ENCODE measurements around the gene NSMCE3. TPM values are rescaled to one million over a fixed set of nuclear protein-coding genes. Genes with fewer than 3 reads are reported as not detected.

NSMCE3 gene
- total and polyA plus RNA-seq, 2 experiments from 2014 or later: 9.7 to 10.0 TPM

DNA sequence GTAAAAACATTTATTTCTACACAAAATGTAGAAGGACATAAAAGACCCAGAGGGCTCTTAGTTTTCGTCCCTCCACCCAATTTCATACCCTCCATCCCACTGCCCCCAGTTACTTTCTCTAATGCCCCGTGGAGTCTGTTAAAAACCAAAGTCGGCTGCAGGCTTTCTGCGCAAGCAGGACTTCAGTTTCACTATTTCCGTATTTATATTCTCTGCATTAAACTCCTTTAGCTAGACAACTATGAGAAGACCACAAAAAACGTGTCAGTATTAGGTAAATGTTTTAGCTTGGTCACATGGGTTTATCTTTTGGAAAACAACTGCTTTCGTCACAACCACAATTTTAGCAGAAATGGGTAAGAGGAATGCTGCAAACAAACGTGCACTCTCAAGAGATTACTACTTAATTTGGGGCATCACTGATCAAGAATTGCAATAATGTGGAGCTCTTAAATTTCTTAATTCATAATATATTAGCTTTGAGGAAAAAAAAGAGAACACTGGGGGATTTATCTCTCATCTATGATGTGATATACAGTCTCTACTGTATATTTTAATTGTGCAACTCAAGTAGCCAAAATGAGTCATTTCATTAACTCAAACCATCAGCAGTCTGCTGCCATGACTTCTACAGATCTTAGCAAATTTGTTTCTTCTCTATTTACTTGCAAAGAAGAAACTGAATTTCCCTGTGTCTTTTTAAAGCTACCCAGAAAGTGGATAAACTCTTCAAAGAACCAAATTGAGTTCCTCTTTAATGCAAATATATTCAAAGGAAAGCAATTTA, 740 bp upstream of the NSMCE3 start:
- H3K27me3 ChIP-seq (ENCODE audit: insufficient read depth): no peaks in the 10 kb centered on the region
- no peaks in the 10 kb centered on the region for H3K9me2 ChIP-seq (ENCODE audit: insufficient read depth)
- Mint-ChIP-seq H3K9me3 (no peaks in the 10 kb centered on the region), H3K36me3 (ENCODE audit: low read depth) (no peaks in the 10 kb centered on the region), H3K4me3 (peak overlapping the region; percentile 99), H3K4me1 (peaks cover 28% of the 10 kb centered on the region), H3K27ac (peak overlapping the region; percentile 97), H3K27me3 (ENCODE audit: insufficient read depth, low read depth, poor library complexity) (peaks cover 9% of the 10 kb centered on the region)
- peak overlapping the region; percentile 74 for H3K27ac ChIP-seq (ENCODE audit: low read depth)
- H3K79me2 ChIP-seq (replicated peaks; ENCODE audit: insufficient read depth): peaks cover 31% of the 10 kb centered on the region
- no peaks in the 10 kb centered on the region for H3F3A ChIP-seq (replicated peaks; ENCODE audit: low read depth)
- H2AFZ ChIP-seq: peak overlapping the region; percentile 97
- no peaks in the 10 kb centered on the region for H3K36me3 ChIP-seq (ENCODE audit: insufficient read depth)
- peak overlapping the region; percentile 91 for H3K4me2 ChIP-seq
- H3K4me3 ChIP-seq: peak overlapping the region; percentile 89
- TF ChIP-seq CREB1 (CRISPR knock-in tag; IDR thresholded peaks at IDR 0.05; ENCODE audit: low read depth): no peak
- no peak for TF ChIP-seq STAT1 (IDR thresholded peaks at IDR 0.05; ENCODE audit: unreplicated experiment)
- TF ChIP-seq JUNB (IDR thresholded peaks at IDR 0.05; ENCODE audit: unreplicated experiment): no peak
- TF ChIP-seq, protein P1, sequence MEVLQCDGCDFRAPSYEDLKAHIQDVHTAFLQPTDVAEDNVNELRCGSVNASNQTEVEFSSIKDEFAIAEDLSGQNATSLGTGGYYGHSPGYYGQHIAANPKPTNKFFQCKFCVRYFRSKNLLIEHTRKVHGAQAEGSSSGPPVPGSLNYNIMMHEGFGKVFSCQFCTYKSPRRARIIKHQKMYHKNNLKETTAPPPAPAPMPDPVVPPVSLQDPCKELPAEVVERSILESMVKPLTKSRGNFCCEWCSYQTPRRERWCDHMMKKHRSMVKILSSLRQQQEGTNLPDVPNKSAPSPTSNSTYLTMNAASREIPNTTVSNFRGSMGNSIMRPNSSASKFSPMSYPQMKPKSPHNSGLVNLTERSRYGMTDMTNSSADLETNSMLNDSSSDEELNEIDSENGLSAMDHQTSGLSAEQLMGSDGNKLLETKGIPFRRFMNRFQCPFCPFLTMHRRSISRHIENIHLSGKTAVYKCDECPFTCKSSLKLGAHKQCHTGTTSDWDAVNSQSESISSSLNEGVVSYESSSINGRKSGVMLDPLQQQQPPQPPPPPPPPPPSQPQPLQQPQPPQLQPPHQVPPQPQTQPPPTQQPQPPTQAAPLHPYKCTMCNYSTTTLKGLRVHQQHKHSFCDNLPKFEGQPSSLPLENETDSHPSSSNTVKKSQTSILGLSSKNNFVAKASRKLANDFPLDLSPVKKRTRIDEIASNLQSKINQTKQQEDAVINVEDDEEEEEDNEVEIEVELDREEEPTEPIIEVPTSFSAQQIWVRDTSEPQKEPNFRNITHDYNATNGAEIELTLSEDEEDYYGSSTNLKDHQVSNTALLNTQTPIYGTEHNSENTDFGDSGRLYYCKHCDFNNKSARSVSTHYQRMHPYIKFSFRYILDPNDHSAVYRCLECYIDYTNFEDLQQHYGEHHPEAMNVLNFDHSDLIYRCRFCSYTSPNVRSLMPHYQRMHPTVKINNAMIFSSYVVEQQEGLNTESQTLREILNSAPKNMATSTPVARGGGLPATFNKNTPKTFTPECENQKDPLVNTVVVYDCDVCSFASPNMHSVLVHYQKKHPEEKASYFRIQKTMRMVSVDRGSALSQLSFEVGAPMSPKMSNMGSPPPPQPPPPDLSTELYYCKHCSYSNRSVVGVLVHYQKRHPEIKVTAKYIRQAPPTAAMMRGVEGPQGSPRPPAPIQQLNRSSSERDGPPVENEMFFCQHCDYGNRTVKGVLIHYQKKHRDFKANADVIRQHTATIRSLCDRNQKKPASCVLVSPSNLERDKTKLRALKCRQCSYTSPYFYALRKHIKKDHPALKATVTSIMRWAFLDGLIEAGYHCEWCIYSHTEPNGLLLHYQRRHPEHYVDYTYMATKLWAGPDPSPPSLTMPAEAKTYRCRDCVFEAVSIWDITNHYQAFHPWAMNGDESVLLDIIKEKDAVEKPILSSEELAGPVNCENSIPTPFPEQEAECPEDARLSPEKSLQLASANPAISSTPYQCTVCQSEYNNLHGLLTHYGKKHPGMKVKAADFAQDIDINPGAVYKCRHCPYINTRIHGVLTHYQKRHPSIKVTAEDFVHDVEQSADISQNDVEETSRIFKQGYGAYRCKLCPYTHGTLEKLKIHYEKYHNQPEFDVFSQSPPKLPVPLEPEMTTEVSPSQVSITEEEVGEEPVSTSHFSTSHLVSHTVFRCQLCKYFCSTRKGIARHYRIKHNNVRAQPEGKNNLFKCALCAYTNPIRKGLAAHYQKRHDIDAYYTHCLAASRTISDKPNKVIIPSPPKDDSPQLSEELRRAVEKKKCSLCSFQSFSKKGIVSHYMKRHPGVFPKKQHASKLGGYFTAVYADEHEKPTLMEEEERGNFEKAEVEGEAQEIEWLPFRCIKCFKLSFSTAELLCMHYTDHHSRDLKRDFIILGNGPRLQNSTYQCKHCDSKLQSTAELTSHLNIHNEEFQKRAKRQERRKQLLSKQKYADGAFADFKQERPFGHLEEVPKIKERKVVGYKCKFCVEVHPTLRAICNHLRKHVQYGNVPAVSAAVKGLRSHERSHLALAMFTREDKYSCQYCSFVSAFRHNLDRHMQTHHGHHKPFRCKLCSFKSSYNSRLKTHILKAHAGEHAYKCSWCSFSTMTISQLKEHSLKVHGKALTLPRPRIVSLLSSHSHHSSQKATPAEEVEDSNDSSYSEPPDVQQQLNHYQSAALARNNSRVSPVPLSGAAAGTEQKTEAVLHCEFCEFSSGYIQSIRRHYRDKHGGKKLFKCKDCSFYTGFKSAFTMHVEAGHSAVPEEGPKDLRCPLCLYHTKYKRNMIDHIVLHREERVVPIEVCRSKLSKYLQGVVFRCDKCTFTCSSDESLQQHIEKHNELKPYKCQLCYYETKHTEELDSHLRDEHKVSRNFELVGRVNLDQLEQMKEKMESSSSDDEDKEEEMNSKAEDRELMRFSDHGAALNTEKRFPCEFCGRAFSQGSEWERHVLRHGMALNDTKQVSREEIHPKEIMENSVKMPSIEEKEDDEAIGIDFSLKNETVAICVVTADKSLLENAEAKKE (CRISPR knock-in tag; IDR thresholded peaks at IDR 0.05): no peak
- TF ChIP-seq, protein P2, sequence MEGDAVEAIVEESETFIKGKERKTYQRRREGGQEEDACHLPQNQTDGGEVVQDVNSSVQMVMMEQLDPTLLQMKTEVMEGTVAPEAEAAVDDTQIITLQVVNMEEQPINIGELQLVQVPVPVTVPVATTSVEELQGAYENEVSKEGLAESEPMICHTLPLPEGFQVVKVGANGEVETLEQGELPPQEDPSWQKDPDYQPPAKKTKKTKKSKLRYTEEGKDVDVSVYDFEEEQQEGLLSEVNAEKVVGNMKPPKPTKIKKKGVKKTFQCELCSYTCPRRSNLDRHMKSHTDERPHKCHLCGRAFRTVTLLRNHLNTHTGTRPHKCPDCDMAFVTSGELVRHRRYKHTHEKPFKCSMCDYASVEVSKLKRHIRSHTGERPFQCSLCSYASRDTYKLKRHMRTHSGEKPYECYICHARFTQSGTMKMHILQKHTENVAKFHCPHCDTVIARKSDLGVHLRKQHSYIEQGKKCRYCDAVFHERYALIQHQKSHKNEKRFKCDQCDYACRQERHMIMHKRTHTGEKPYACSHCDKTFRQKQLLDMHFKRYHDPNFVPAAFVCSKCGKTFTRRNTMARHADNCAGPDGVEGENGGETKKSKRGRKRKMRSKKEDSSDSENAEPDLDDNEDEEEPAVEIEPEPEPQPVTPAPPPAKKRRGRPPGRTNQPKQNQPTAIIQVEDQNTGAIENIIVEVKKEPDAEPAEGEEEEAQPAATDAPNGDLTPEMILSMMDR (conservative IDR thresholded peaks at IDR 0.05; ENCODE audit: low read depth in 2 of 2): no peak
- no peak for TF ChIP-seq POLR2AphosphoS5 (IDR thresholded peaks at IDR 0.05; ENCODE audit: low read depth)
- TF ChIP-seq, protein P3, sequence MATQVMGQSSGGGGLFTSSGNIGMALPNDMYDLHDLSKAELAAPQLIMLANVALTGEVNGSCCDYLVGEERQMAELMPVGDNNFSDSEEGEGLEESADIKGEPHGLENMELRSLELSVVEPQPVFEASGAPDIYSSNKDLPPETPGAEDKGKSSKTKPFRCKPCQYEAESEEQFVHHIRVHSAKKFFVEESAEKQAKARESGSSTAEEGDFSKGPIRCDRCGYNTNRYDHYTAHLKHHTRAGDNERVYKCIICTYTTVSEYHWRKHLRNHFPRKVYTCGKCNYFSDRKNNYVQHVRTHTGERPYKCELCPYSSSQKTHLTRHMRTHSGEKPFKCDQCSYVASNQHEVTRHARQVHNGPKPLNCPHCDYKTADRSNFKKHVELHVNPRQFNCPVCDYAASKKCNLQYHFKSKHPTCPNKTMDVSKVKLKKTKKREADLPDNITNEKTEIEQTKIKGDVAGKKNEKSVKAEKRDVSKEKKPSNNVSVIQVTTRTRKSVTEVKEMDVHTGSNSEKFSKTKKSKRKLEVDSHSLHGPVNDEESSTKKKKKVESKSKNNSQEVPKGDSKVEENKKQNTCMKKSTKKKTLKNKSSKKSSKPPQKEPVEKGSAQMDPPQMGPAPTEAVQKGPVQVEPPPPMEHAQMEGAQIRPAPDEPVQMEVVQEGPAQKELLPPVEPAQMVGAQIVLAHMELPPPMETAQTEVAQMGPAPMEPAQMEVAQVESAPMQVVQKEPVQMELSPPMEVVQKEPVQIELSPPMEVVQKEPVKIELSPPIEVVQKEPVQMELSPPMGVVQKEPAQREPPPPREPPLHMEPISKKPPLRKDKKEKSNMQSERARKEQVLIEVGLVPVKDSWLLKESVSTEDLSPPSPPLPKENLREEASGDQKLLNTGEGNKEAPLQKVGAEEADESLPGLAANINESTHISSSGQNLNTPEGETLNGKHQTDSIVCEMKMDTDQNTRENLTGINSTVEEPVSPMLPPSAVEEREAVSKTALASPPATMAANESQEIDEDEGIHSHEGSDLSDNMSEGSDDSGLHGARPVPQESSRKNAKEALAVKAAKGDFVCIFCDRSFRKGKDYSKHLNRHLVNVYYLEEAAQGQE (IDR thresholded peaks at IDR 0.05; ENCODE audit: unreplicated experiment): no peak
- TF ChIP-seq NANOG (IDR thresholded peaks at IDR 0.05; ENCODE audit: borderline replicate concordance): no peak
- TF ChIP-seq ZNF114 (CRISPR knock-in tag; IDR thresholded peaks at IDR 0.05): no peak
- TF ChIP-seq EZH2phosphoT487 (IDR thresholded peaks at IDR 0.05; ENCODE audit: unreplicated experiment): no peak
- TF ChIP-seq, protein P4, sequence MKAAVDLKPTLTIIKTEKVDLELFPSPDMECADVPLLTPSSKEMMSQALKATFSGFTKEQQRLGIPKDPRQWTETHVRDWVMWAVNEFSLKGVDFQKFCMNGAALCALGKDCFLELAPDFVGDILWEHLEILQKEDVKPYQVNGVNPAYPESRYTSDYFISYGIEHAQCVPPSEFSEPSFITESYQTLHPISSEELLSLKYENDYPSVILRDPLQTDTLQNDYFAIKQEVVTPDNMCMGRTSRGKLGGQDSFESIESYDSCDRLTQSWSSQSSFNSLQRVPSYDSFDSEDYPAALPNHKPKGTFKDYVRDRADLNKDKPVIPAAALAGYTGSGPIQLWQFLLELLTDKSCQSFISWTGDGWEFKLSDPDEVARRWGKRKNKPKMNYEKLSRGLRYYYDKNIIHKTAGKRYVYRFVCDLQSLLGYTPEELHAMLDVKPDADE (IDR thresholded peaks at IDR 0.05): no peak
- no peak for TF ChIP-seq ZNF331 (CRISPR knock-in tag; IDR thresholded peaks at IDR 0.05; ENCODE audit: low read depth)
- no peak for TF ChIP-seq EZH2 (IDR thresholded peaks at IDR 0.05; ENCODE audit: low read depth, unreplicated experiment)
- ATAC-seq (no peak), DNase-seq (ENCODE audit: low spot score) (no peak)
- peaks cover 30% of the 10 kb centered on the region for H3K4me1 ChIP-seq (ENCODE audit: insufficient read depth)
- peaks cover 3% of the 10 kb centered on the region; the same call in 1 of the 2 replicates for H4K20me1 ChIP-seq (replicated peaks; ENCODE audit: insufficient read depth)

Data from GM23338 (cell line).